Measurements from ENCODE around the gene ENDOU. TPM values are rescaled to one million over a fixed set of nuclear protein-coding genes. Genes with fewer than 3 reads are reported as not detected.

The ENDOU gene
- total RNA-seq, 1 experiment from 2014 or later = not detected

- Histone ChIP-seq H2AFZ (ENCODE audit: low read depth, low read length, poor library complexity, severe bottlenecking) (no peak overlapping the region), H3K9ac (ENCODE audit: low read length) (no peak overlapping the region), H3K27ac (ENCODE audit: low read depth, low read length) (no peak overlapping the region), H3K9me3 (ENCODE audit: control insufficient read depth in 1 of 2, insufficient read depth in 1 of 2, low read depth in 1 of 2, low read length in 2 of 2) (no peaks in the 10 kb centered on the region), H3K4me1 (ENCODE audit: control insufficient read depth in 1 of 2, insufficient read depth in 2 of 2, low read length in 2 of 2) (peaks cover 12 to 23% of the 10 kb centered on the region in 2 experiments), H4K20me1 (ENCODE audit: insufficient read depth) (no peaks in the 10 kb centered on the region), H3K27me3 (ENCODE audit: insufficient read depth, low read length) (no peaks in the 10 kb centered on the region), H3K4me2 (ENCODE audit: low read length) (no peak overlapping the region), H3K4me3 (replicated peaks in 1 of 2; ENCODE audit: low read depth in 1 of 2, low read length in 2 of 2) (no peak overlapping the region), H3K9me2 (ENCODE audit: insufficient read depth) (no peaks in the 10 kb centered on the region), H3K36me3 (ENCODE audit: control insufficient read depth in 1 of 2, insufficient read depth in 2 of 2, low read length in 2 of 2) (no peaks in the 10 kb centered on the region), H3K79me2 (ENCODE audit: insufficient read depth, low read length) (no peaks in the 10 kb centered on the region)
- ATAC-seq (no peak), DNase-seq (ENCODE audit: low read depth, low spot score) (no peak)
- intact Hi-C loops (cut with micrococcal nuclease) = loop anchor here (1.0 kb wide), 2 partner anchors 22 to 51 kb away; no protein-coding TSS in a partner anchor
- no peak for TF ChIP-seq ZNF274 (IDR thresholded peaks at IDR 0.05; ENCODE audit: low read depth, low read length)
- no peak for TF ChIP-seq CEBPB (IDR thresholded peaks at IDR 0.05; ENCODE audit: low read depth)
- TF ChIP-seq SP1 (IDR thresholded peaks at IDR 0.05; ENCODE audit: low read depth) = no peak
- TF ChIP-seq EZH2phosphoT487 (IDR thresholded peaks at IDR 0.05; ENCODE audit: borderline replicate concordance) = no peak
- ChIA-PET RAD21 (ENCODE audit: low non-redundant PET in 1 of 2, low total read pairs in 2 of 2, uncharacterized antibody in 2 of 2, unreplicated experiment in 2 of 2) (interaction anchor here (0.7 to 4.4 kb wide), 6 partner anchors 23 to 72 kb away, joined by 3 to 61 read pairs (median 6); no protein-coding TSS in a partner anchor), POLR2A (interaction anchor here (1.0 to 2.1 kb wide), 4 partner anchors 13 to 30 kb away, joined by 3 to 7 read pairs (median 4); no protein-coding TSS in a partner anchor), CTCF (interaction anchor here (0.6 to 6.4 kb wide), 21 partner anchors 9 to 1053 kb away, joined by 3 to 197 read pairs (median 4); partner anchors contain the start of genes RAPGEF3 and RPAP3)
- no TSS peak for BruUV-seq (replicated peaks)
These were observed 41.4 kb upstream of the ENDOU start for GRCh38 chr12:47766502-47767215.

- no peak overlapping the region for H3K4me3 ChIP-seq (replicated peaks in 1 of 2; ENCODE audit: low read depth in 1 of 2, low read length in 2 of 2)
- ChIA-PET CTCF (interaction anchor here (0.7 to 1.3 kb wide), 2 partner anchors 20 to 21 kb away, joined by 3 read pairs; no protein-coding TSS in a partner anchor), RAD21 (ENCODE audit: low non-redundant PET in 1 of 2, low total read pairs in 2 of 2, uncharacterized antibody in 2 of 2, unreplicated experiment in 2 of 2) (no interaction called here), POLR2A (interaction anchor here (0.8 kb wide), 1 partner anchor 20 kb away, joined by 5 read pairs; no protein-coding TSS in a partner anchor)
- no peaks in the 10 kb centered on the region for H3K36me3 ChIP-seq (ENCODE audit: control insufficient read depth in 1 of 2, insufficient read depth in 2 of 2, low read length in 2 of 2)
- no peaks in the 10 kb centered on the region for H4K20me1 ChIP-seq (ENCODE audit: insufficient read depth)
- no peaks in the 10 kb centered on the region for H3K27me3 ChIP-seq (ENCODE audit: insufficient read depth, low read length)
- intact Hi-C loops (cut with micrococcal nuclease) = no loop called here
- DNase-seq (ENCODE audit: low read depth, low spot score) (no peak), ATAC-seq (no peak)
- BruUV-seq (replicated peaks) = no TSS peak
- H3K9me2 ChIP-seq (ENCODE audit: insufficient read depth) = no peaks in the 10 kb centered on the region
- peaks cover 12 to 26% of the 10 kb centered on the region in 2 experiments for H3K4me1 ChIP-seq (ENCODE audit: control insufficient read depth in 1 of 2, insufficient read depth in 2 of 2, low read length in 2 of 2)
- H3K9me3 ChIP-seq (ENCODE audit: control insufficient read depth in 1 of 2, insufficient read depth in 1 of 2, low read depth in 1 of 2, low read length in 2 of 2) = no peaks in the 10 kb centered on the region
- no peak overlapping the region for H3K9ac ChIP-seq (ENCODE audit: low read length)
- H3K27ac ChIP-seq (ENCODE audit: low read depth, low read length) = no peak overlapping the region
- H3K4me2 ChIP-seq (ENCODE audit: low read length) = no peak overlapping the region
- no peak overlapping the region for H2AFZ ChIP-seq (ENCODE audit: low read depth, low read length, poor library complexity, severe bottlenecking)
- H3K79me2 ChIP-seq (ENCODE audit: insufficient read depth, low read length) = no peaks in the 10 kb centered on the region
- TF ChIP-seq POLR2A (IDR thresholded peaks at IDR 0.05; ENCODE audit: borderline replicate concordance, extremely low read depth, insufficient read depth, insufficient read length) (no peak), ZFX (IDR thresholded peaks at IDR 0.05) (no peak), ZBTB33 (IDR thresholded peaks at IDR 0.05; ENCODE audit: extremely low read depth, insufficient replicate concordance, low read length) (no peak), EGR1 (IDR thresholded peaks at IDR 0.05; ENCODE audit: low read depth) (no peak), ZNF274 (IDR thresholded peaks at IDR 0.05; ENCODE audit: low read depth, low read length) (no peak), CTCF (IDR thresholded peaks at IDR 0.05 in 2 of 3, conservative IDR thresholded peaks at IDR 0.05 in 1 of 3; ENCODE audit: borderline replicate concordance in 1 of 3, insufficient read depth in 1 of 3, low read depth in 2 of 3, low read length in 2 of 3) (no peak), SP1 (IDR thresholded peaks at IDR 0.05; ENCODE audit: low read depth) (no peak), CBX3 (IDR thresholded peaks at IDR 0.05; ENCODE audit: low read depth) (no peak), YY1 (IDR thresholded peaks at IDR 0.05; ENCODE audit: extremely low read depth, insufficient replicate concordance, low read depth, low read length) (no peak), TCF7L2 (IDR thresholded peaks at IDR 0.05; ENCODE audit: borderline replicate concordance, extremely low read depth, insufficient read depth, insufficient read length) (no peak)
These were observed 38.4 kb upstream of the ENDOU start for GRCh38 chr12:47763481-47764346.
